M059J (cell line): ENCODE data around the gene GAST. TPM values are rescaled to one million over a fixed set of nuclear protein-coding genes. Genes with fewer than 3 reads are reported as not detected.
A peak's percentile ranks its signal among the peaks of the same experiment; 100 is the strongest.

Experiments
- DNase-seq: peaks from one replicate; pipeline ENCODE4 v3.0.0-alpha.2; 2012; ENCODE audit warnings: low read depth
- total RNA-seq: library from RNA; depleted of rRNA; stranded (reverse); fragments of >200 nt; shearing (Covaris generic); gene quantifications from 2 replicates; pipeline ENCODE4 v1.2.3, GENCODE V29; 2014

Gene GAST
- total RNA-seq, 1 experiment from 2014 or later: not detected

DNA sequence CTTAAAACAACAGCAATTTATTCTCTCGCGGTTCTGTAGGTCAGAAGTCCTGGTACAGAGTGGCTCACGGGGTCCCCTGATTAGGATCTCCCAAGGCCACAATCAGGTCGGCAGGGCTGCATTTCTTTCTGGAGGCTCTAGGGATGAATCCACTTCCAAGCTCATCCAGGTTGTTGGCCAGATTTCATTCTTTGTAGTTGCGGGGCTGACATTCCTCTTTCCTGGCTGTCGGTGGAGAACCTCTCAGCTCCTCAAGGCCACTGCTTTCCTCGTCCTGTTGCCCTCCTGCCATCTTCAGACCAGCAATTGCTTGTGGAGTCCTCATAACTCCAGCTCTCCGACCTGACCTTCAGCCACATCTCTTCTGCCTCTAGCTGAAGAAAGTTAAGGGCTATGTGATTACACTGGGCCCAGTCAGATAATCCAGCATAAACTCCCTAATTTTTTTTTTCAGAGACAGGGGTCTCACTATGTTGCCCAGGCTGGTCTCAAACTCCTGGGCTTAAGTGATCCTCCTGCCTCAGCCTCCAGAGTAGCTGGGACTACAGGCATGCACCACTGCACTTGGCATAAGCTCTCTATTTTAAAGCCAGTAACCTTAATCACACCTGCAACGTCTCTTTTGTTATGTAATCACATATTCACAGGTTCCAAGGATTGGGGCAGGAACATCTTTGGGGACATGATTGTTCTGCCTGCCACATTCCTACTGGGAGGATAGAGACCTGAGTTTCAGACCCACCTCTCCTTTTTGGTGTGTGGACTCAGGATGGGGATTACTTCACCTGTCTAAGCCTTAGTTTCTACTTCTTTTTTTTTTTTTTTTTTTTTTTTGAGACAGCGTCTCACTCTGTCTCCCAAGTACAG lies 4.1 kb upstream of the GAST start:
- DNase-seq: no peak

DNA sequence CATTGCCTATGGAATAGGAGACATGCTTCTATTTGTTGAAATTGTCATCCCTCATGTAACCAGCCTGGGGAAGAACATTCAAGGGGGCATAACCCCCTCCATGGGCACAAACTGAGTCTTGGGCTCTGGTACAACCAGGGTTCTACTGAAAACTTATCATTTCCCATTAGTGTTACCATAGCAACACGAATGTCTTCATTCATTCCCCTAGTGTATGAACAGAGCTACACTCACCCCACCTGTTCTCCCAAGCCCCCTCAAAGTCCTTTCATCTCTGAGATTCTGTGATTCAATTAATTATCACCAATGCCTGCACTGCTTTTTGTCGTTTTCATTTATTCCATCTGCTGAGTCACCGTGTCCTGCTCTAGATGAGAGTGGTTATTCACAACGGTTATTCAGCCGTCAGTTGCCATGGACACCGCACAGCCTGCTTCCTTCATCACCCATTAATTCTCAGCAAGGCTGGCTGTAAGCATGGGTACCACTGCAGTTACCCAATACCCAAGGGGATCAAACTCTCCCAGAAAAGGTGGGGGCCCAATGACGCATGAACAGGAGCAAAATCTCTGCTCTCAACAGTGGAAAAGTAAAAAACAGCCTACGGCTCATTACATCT lies 1.6 kb upstream of the GAST start:
- peak; percentile 87 for DNase-seq

DNA sequence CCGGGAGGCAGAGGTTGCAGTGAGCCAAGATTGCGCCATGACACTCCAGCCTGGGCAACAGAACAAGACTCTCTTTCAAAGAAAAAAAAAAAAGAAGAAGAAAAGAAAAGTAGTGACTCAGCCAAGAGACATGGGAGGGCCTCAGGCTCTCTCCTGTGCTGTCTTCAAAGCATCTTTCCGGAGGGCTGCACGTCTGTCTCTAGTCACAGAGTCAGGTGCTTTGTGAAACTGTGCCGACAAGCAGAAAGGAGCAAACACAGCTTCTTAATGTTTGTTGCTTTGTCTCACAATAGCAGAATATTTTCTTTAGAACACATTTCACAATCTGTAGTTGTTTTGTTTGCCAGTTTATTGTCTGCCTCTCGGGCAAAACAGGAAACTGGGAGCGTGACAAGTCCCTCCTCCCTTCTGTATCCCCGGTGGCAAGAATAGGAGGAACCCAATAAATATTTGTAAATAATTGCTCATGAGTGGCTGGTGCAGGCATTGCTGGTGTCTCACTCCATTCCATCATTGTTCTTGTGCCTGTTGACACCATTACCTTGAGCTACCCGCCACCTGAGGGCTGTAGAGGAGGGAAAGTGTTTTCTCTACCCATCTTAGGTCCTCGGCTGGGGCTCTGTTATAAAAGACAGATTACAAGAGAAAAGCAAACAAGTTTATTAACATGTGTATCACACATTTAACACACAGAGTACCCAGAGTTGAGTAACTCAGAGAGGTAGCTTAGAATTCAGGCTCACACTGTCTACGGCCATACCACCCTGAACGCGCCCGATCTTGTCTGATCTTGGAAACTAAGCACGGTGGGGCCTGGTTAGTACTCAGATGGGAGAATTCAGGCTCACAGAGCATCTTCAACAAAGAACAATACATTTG lies 5.5 kb downstream of the GAST start:
- DNase-seq: peak; percentile 65

- no peak for DNase-seq
Measured at GRCh38 chr17:41718287-41718645, 6.1 kb downstream of the GAST start.

DNA sequence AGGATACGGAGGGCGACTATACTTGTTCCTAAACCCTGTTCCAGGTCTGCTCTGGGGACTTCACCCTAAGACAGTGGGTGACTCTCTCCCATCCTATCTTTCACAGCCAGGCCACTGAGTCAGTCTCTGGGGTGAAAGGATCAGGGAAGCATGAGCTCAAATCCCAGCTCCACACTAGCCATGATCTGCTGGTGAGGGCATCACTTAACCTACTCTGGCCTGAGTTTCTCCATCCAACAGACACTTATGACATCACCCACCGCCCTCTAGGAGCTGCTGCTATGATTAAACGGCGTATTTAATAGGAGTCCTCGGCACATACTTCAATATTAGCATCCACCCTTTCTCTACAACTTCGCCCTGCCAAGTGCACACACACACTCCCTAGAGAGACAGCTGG lies 10.1 kb downstream of the GAST start:
- no peak for DNase-seq

- no peak for DNase-seq
Measured at GRCh38 chr17:41723801-41724475, 11.8 kb downstream of the GAST start.

DNA sequence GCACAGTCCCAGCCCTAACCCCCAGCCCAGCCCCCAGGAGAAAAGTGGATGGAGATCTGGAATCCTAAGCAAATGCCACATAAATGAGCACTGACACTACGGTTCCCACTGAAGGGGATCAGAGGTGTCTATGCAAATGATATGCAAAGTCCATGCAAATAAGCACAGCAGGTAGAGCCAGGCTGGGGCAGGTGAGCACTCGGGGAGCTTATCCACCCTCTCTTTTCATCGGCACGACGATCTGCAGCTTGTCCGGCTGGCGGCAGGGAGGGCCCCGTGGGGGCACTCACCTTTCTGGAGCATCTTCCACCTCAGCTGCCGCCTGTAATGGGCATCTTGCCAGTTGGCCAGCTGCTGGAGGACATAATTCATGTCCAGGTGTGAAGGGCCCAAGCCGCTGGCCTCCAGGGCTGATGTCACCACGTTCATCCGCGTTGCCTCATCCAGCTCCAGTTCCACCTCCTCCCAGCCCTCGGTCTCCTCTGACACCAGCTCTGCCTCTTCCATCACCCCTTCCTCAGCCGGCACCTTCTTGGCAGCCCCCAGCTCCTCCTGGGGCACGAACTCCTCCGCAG lies 12.4 kb downstream of the GAST start:
- no peak for DNase-seq

- DNase-seq: no peak
Measured at GRCh38 chr17:41725134-41725533, 13.0 kb downstream of the GAST start.

DNA sequence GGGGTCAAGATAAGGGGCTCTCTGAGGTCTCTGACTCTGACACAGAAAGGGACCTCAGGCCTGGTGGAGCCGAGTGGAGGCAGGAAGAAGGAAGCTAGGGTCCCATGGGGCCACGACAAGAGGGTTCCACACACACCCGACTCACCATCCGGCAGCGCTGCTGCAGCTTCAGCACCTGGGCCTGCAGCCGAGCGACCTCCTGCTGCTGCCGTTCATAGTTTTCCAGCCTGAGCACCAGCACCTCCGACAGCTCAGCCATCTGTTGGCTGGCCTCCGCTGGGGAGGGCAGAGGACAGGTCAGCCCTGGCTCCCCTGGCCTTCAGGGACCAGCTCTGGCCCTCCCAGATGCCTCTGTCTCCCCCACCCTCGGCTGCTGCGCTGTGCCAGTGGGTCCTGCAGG lies 15.9 kb downstream of the GAST start:
- no peak for DNase-seq

- DNase-seq: no peak
Measured at GRCh38 chr17:41730479-41730878, 18.3 kb downstream of the GAST start.

DNA sequence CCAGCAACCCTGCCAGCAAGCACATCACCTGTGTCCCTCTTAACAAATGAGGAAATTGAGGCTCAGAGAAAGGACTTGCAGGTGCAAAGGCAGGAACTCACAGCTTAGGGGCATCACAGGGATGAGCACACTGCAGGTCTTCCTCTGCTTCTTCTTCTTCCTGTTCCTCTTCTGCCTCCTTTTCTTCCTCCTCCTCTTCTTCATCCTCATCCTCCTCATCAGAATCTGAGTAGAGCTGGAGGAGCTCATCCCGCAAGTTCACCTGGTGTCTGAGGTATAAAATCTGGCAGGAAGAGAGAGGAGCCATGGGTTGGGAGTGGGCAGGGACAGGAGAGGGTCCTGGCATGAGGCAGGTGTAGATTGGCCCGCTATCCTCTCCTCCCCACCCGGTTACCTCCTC lies 19.7 kb downstream of the GAST start:
- DNase-seq: no peak

GRCh38 chr17:41733348-41734138 lies 21.4 kb downstream of the GAST start:
- DNase-seq: no peak

DNA sequence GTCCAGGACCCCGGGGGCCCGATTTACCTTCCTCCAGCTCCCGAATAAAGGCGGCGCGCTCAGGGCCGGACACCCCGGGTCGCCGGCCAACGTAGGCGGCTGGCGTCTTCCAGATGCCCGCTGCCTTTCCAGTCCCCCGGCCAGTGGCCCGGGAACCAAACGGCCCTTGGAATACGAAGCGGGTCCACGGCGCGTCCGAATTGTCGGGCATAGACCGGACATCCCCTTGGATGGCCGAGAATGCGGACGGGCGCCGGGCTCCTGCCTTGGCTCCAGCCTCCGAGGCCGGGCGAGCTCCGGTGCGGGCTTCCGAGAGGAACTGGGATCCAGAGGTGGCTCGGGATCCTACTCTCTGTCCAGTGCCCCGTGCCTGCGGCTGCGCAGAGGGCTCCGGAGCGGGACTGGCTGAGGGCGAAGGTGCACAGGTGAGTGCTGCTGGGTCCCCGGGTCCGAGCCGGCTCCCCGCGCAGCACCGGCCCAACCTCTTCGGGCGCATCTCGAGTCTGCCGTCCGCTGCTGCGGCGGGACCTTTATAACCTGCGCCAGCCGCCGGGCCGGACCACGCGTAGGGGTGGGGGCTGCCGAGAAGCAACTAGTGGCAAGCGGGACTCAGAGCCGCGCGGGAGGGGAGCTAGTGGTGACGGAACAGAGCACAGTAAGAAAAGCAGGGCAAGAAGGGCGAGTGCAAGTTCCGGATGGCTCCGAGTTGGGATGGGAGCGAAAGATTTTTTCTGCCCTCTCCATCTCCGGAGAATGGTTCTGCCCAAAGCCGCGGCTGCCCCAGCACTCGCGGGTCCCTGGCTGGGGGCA lies 22.2 kb downstream of the GAST start, which contains the start of gene HAP1:
TSS of gene HAP1 (minus strand) at position 505 of the 810 bp plus-strand sequence. CDS start at position 496, 9 bp downstream.
- DNase-seq: peak; percentile 18

DNA sequence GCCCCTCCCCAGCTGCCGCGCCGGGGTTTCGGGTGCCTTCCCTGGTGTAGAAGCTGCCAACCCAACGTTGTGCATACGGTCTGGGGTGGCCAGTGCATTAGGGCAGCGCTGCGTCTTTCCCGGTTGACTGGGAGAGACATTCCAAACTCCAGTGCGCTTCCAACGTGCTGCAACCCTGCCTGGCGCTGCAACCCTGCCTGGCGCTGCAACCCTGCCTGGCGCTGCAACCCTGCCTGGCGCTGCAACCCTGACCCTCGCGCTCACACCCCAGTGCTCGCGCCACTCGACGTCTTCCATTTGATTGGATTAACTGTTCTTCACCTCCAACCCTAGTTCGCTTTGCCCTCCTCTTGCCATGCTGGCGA lies 22.8 kb downstream of the GAST start:
- no peak for DNase-seq

DNA sequence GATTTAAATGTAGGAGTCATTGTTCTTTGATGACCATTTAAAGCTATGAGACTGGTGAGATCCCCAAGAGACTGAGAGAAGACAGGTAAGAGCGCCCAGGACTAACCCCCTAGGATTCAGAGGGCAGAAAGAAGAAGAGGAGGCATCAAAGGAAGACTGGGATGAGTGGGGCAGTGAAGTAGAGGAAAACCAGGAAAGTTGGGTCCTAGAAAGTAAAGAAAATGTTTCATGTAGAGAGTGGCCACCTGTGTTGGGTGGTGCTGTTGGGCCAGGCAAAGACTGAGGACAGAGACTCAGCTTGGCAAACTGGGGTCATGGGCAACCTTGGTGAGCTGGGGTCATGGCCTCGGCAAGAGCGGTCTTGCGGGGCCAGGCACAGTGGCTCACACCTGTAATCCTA lies 23.6 kb downstream of the GAST start:
- no peak for DNase-seq

- DNase-seq: peak; percentile 22
Measured at GRCh38 chr17:41736983-41737679, 25.0 kb downstream of the GAST start.

- peak; percentile 17 for DNase-seq
Measured at GRCh38 chr17:41737680-41738023, 25.5 kb downstream of the GAST start.

- peak; percentile 72 for DNase-seq
Measured at GRCh38 chr17:41738077-41738800, 26.1 kb downstream of the GAST start.

DNA sequence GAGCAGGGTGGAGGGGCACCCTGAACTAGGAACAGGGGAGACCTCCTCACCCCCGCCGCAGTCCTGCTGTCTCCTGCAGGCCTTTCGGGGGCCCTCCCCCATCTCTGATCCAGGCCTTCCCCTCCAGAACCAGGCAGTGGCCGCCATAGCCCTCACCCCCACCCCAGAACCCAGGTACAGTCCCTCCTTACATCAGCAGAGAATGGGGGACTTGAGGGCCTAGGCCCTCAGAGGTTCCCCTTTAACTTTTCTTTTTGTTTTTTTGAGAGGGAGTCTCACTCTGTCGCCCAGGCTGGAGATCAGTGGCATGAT lies 26.6 kb downstream of the GAST start:
- no peak for DNase-seq
